Esophagus muscularis mucosa (tissue), 4 donors: ENCODE measurements around the gene PLIN5.

ENCODE experiments used
- CTCF ChIP-seq, 3 experiments: fragments of 200-600 bp in 2 of 3; fragments of 450-650 bp in 1 of 3; sonication (generic) in 2 of 3; IDR thresholded peaks; one replicate each; pipeline ENCODE4 v1.5.1; 2017 to 2019; ENCODE audit warnings: antibody characterized with exemption in 3 of 3, mild to moderate bottlenecking in 2 of 3, moderate library complexity in 1 of 3
- EP300 ChIP-seq: sonication (generic); formaldehyde crosslinking; IDR thresholded peaks from one replicate; pipeline ENCODE4 v1.6.1; 2017; ENCODE audit warnings: antibody characterized with exemption
- POLR2A ChIP-seq: fragments of 450-650 bp; IDR thresholded peaks from one replicate; pipeline ENCODE4 v1.6.1; 2017; ENCODE audit warnings: antibody characterized with exemption, moderate library complexity, mild to moderate bottlenecking, low read depth
- POLR2AphosphoS5 ChIP-seq, 2 donors: sonication (generic); formaldehyde crosslinking; IDR thresholded peaks; one replicate each; pipeline ENCODE4 v1.6.1; 2017; ENCODE audit warnings: antibody characterized with exemption in 2 of 2

GRCh38 chr19:4495471-4495870 is 39.6 kb downstream of the PLIN5 start:
- TF ChIP-seq CTCF (IDR thresholded peaks at IDR 0.05) (peak in 1 of 3 experiments; percentile 7), POLR2AphosphoS5 (IDR thresholded peaks at IDR 0.05) (no peak), POLR2A (no peak), EP300 (no peak)
